B cell (primary cell): ENCODE data around the gene LIMCH1.

Experiments used
- CTCF ChIP-seq: fragments of 200-600 bp; IDR thresholded peaks from one replicate; pipeline ENCODE4 v1.8.0; 2022; ENCODE audit warnings: antibody characterized with exemption, mild to moderate bottlenecking
- EZH2 ChIP-seq: IDR thresholded peaks from 2 replicates; pipeline ENCODE4 v1.6.1; 2012; ENCODE audit warnings: borderline replicate concordance, low read depth, mild to moderate bottlenecking, moderate library complexity, low read length; ENCODE audit not compliant: insufficient read depth, poor library complexity, severe bottlenecking

DNA sequence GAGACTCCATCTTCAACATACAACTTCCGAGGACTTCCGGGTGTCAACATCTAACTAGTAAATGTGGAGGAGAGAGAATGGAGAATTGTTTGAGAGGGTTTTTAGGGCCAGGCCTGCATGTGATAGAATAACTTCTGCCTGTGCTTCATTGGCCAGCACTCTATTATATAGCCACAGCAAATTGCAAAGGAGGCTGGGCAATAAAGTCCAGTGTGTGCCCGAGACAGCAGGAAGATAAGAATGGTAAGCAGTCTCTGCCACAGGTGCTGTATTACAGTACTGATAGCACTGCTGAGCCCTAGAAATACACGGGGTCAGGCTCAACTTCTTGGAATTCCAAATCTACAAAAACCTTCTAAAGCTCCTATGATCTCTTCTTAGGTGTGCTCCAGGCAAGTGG lies 20.8 kb upstream of the LIMCH1 start:
- no peak for TF ChIP-seq CTCF
- no peak for TF ChIP-seq EZH2
